ENCODE data around the gene DGKI.

DGKI gene

DNA sequence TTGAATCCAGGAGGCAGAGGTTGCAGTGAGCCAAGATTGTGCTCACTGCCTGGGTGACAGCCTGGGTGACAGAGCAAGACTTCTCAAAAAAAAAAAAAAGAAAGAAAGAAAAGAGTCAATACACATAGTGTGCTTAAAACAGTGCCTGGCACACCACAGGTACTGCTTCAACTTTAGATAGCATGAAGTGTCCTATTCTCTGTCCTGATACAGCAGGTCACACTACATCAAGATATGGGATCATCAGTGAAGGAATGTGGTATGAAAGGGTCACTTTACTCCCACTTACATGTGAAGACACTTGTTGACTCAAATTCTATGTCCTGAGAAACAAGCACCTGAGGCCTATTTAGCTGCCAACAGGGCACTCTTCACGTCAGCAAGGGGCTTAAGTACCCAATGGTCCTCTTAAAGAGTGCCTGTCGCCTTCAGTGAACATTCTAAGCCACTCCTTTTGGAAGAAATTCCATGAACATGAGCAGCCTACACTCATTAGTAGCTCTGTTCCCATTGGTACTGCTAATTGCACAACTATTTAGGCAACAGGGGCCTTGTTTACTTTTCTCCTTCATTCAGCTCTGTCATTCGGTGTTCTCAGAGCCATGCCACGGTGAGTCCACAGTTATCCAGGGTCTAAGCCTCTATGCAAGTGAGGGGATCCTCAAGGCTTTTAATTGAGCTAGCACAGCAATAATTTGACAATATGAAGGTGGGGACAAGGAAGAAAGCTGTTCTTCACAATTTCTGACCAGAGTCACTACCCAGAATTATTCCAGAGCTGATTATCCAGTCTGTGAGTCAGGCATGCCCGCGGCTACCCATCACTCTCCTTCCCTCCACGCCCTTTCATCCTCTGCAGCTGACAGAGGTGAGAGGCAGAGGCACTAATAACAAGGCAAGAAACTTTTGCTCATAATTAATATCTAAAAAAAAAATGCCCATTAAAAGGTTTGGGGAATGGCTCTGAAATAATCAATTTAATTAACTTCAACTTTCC, 446.6 kb downstream of the DGKI start:
- no peak for DNase-seq

DNA sequence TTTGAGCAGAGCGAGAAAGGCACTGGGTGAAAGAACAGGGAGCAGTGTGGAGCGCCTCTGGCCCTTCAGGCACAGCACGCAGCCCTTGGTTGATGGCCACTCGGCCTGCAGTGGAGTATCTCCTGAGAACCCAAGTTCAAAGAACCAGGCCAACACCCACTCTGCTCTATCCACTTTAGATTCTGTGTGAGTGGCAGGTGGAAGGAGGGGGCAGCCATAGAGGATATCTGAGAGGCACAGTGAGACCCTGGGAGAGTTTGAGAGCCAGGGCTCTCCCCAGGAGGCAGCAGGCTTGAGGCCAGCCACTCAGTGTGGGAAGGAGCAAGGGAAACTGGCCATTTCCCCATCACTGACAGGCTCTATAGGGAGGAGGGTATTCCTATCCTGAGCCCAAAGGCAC, 450.7 kb downstream of the DGKI start:
- DNase-seq: no peak

- no peak for DNase-seq
Measured at GRCh38 chr7:137395420-137395819, 451.4 kb downstream of the DGKI start.

- DNase-seq: no peak
Measured at GRCh38 chr7:137393570-137393969, 453.2 kb downstream of the DGKI start.

GRCh38 chr7:137390076-137390475, 456.7 kb downstream of the DGKI start:
- no peak for DNase-seq

DNA sequence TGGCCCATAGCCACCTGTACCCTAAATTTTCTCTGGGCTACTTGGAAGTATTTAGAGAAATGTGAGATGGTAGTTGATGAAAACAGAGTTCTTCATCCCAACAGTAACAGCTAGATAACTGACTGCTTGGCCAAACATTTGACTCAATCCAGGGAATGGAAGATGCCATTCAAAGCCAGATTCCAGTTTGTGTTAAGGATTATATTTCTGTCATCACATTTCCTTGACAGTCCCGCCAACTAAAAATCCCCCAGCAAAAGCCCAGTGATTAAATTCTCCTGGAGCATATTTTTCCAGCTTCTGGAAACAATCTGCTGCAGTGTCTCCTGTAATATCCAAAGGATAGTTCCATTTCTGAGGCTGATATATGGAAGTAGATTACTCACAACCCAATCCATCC, 457.9 kb downstream of the DGKI start:
- DNase-seq: no peak

DNA sequence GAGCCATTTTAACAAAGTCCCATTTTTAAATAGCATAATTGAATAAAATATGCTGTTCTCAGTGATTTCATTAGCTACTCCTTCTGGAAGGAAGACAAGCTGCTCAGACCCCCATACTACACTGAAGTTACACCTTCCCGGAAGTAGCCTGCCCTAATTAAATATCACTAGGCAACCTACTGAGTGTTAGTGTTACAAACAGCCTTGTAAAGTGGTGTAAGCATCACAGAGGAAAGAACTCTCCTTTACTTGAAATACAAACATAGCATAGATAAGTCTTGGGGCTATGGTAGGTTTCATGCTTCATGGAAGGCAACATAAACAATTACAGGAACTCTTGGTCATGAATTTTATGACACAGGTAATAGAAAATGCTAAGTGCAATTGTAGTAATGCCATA, 459.8 kb downstream of the DGKI start:
- DNase-seq: no peak

- DNase-seq: no peak
Measured at GRCh38 chr7:137381045-137381444, 465.7 kb downstream of the DGKI start.

DNA sequence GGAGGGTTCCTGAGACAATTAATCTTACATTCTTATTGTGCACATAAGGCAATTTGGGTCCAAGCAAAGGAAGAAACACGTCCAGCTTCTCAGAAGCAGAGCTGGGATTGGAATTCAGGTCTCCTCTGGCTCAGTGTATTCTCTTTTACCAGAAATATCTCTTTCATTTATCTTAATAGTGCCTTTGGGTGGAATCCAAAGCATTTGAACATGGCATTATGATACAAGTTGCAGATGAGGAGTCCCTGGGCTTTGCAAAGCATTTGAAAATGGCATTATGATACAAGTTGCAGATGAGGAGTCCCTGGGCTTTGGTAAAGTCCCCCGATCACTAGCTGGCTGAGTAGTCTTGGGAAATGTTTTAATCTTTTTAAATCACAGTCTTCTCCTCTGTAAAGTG, 473.3 kb downstream of the DGKI start:
- DNase-seq: no peak

DNA sequence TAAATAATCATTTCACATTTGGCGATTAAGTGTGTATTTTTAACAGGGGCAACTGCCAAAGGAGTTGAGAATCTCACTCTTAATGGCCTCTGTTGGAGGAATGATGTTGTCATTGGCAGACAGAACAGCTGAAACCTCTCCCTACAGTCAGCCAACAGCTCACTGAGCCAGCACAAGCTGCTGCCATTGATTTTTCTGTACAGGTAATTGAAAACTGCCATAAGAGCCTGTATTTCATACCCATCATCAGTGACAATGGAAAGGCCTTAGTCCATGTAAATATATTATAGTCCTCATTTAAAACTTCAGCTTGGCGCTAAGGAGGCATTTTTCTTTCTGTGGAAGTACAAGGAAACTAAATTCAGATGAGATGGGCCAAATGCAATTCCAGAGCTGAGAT, 475.2 kb downstream of the DGKI start:
- DNase-seq: no peak

- no peak for DNase-seq
Measured at GRCh38 chr7:137366995-137367394, 479.8 kb downstream of the DGKI start.

- DNase-seq: no peak
Measured at GRCh38 chr7:137363683-137364082, 483.1 kb downstream of the DGKI start.

DNA sequence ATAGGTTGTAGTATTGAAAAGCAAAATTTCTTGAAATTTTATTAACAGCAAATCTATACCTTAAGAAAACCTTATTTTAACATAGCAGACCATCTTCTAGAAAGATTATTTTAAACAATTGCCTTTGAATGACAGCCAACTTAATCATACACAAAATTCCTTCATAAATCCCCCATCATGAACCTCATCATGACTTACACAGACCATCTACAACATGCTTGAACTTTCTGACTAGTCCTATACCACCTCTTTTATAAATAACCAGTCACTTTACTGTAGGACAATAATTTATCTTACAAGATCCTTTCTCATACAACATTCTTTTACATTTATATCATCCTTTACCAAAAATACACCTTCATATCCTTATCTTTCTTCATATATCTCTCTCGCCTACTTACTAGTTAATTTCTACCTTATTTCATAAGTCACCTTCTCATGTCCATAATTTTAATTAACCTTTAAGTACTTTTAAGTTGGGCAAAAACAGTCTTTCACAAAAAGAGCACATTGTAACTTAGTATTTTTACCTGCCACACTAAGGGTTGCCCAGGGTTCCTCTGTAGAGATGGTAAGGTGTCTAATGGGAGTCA, 486.6 kb downstream of the DGKI start:
- DNase-seq: no peak

GRCh38 chr7:137354961-137355360, 491.8 kb downstream of the DGKI start:
- DNase-seq: no peak

- DNase-seq: no peak
Measured at GRCh38 chr7:137354396-137354795, 492.4 kb downstream of the DGKI start.

GRCh38 chr7:137351941-137352340, 494.8 kb downstream of the DGKI start:
- DNase-seq: no peak

DNA sequence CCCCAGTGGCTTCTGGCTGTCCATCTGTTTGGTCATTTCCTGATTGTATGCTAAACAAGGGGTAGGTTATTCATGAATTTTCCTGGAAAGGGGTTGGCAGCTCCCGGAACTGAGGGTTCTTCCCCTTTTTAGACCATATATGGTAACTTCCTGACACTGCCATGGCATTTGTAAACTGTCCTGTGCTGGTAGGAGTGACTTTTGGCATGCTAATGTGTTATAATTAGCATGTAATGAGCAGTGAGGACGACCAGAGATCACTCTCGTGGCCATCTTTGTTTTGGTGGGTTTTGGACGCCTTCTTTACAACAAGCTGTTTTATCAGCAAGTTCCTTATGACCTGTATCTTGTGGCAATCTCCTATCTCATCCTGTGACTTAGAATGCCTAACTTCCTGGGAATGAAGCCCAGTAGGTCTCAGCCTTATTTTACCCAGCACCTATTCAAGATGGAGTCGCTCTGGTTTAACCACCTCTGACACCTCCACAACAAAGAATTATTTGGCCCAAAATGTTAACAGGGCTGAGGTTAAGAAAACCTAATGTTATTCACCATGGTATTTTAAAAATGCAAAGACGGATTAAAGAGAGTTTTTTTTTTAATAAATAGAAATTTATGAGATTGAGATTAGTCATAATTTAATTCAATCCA, 500.9 kb downstream of the DGKI start:
- no peak for DNase-seq

- no peak for DNase-seq
Measured at GRCh38 chr7:137343281-137343841, 503.4 kb downstream of the DGKI start, which contains the start of gene PTN. PTN (minus strand) TSS chr7:137343733; CDS start chr7:137254973, 88,760 bp downstream.

- DNase-seq: no peak
Measured at GRCh38 chr7:137342828-137343261, 503.9 kb downstream of the DGKI start.

DNA sequence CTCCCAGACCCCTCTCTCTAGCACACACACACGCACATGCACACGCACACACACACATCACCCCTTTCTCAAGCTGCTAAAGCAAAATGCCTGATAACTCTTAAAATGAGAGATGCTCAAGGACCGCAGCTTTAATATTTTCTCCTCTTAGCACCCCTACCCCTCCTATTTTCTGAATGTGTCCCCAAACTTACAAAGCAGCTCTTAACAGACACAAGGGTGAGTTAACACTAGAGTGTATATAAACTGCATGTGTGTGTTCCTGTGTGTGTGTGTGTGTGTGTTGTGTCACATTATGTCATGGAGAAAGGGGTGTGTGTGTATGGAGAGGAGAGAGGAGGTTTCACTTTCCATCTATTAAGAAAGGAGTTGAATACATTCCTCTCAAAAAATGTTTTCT, 504.5 kb downstream of the DGKI start:
- no peak for DNase-seq

GRCh38 chr7:137337902-137338301, 508.9 kb downstream of the DGKI start:
- DNase-seq: no peak

GRCh38 chr7:137335814-137336213, 511.0 kb downstream of the DGKI start:
- DNase-seq: no peak

GRCh38 chr7:137331378-137331777, 515.4 kb downstream of the DGKI start:
- no peak for DNase-seq
